Mesothelial cell of epicardium (in vitro differentiated cells): ENCODE data around the gene CCDC138. TPM values are rescaled to one million over a fixed set of nuclear protein-coding genes. Genes with fewer than 3 reads are reported as not detected.

Source experiments
- DNase-seq, 2 experiments: peaks; one replicate each; pipeline ENCODE4 v3.0.0; 2021; ENCODE audit warnings: low spot score in 2 of 2; ENCODE audit not compliant: unreplicated experiment in 2 of 2
- H3K27ac Mint-ChIP-seq: 2 replicates; pipeline ENCODE4 v1.8.0; 2021; ENCODE audit warnings: mixed read lengths
- H3K27me3 Mint-ChIP-seq: 2 replicates; pipeline ENCODE4 v1.8.0; 2021; ENCODE audit warnings: low read depth, mixed read lengths
- H3K36me3 Mint-ChIP-seq: 2 replicates; pipeline ENCODE4 v1.8.0; 2021; ENCODE audit warnings: mixed read lengths
- H3K4me1 Mint-ChIP-seq: 2 replicates; pipeline ENCODE4 v1.8.0; 2021; ENCODE audit warnings: mixed read lengths
- H3K4me3 Mint-ChIP-seq: 2 replicates; pipeline ENCODE4 v1.8.0; 2021; ENCODE audit warnings: mild to moderate bottlenecking, moderate library complexity, mixed read lengths
- H3K9me3 Mint-ChIP-seq: 2 replicates; pipeline ENCODE4 v1.8.0; 2021; ENCODE audit warnings: mixed read lengths
- total RNA-seq: library from RNA; stranded (reverse); gene quantifications from 3 replicates; pipeline ENCODE4 v1.2.1, GENCODE V29; 2021
- TF ChIP-seq, protein P1 (sequence below): fragments of 200-600 bp; sonication (generic); IDR thresholded peaks from one replicate; pipeline ENCODE4 v1.5.0; 2021; ENCODE audit warnings: antibody characterized with exemption; ENCODE audit not compliant: unreplicated experiment

The CCDC138 gene
- total RNA-seq, 1 donor from 2014 or later, result 22.6 TPM

DNA sequence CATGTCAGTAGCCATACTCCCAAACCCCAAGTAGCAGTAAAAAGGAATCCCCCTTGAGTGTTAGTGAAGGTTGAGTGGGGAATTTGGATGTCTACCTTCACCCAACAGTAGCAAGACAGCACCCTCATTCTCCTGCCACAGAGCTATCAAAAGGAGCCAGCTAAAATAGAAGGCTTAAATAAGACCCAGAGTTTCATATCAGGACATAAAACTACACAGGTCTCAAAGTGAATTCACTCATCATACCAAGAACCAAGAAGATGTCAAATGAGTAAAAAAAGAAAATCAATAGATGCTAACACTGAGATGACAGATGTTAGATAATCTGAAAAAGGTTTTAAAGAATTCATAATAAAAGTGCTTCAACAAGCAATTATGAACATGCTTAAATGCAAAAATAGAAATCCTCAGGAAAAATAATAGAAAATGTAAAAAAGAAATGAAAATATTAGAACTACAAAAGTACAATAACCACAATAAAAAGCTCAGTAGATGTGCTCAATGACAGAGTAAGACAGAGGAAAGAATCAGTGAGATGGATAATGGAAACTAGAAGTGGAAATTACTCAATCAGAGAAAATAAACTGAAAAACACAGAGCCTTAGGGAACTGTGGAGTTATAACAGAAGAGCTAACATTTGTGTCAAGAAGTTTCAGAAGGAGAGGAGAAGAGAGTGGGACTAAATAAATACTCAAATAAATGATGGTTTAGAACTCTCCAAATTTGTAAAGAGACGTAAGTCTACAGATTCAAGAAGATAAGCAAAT lies 111.9 kb downstream of the CCDC138 start:
- Mint-ChIP-seq H3K27ac (no peak overlapping the region), H3K9me3 (peaks cover 33% of the 10 kb centered on the region), H3K4me3 (no peak overlapping the region), H3K4me1 (no peaks in the 10 kb centered on the region), H3K36me3 (peaks cover 50% of the 10 kb centered on the region), H3K27me3 (no peaks in the 10 kb centered on the region)
- TF ChIP-seq, protein P1, sequence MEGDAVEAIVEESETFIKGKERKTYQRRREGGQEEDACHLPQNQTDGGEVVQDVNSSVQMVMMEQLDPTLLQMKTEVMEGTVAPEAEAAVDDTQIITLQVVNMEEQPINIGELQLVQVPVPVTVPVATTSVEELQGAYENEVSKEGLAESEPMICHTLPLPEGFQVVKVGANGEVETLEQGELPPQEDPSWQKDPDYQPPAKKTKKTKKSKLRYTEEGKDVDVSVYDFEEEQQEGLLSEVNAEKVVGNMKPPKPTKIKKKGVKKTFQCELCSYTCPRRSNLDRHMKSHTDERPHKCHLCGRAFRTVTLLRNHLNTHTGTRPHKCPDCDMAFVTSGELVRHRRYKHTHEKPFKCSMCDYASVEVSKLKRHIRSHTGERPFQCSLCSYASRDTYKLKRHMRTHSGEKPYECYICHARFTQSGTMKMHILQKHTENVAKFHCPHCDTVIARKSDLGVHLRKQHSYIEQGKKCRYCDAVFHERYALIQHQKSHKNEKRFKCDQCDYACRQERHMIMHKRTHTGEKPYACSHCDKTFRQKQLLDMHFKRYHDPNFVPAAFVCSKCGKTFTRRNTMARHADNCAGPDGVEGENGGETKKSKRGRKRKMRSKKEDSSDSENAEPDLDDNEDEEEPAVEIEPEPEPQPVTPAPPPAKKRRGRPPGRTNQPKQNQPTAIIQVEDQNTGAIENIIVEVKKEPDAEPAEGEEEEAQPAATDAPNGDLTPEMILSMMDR, result no peak
- DNase-seq, result no peak

DNA sequence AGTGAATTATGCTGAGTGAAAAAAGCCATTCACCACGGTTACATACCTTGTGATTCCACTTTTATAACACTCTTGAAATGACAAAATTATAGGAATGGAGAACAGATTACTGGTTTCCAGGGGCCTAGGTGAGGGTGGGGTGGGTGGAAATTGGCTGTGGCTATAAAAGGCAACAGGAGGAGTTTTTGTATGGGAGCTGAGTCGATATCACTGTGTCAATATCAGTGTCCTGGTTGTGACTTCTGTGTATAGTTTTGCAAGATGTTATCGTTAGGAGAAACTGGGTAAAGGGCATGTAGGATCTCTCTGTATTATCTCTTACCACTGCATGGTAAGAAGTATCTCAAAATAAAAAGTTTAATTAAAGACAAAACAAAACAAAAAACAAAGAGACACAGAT lies 118.1 kb downstream of the CCDC138 start:
- TF ChIP-seq, protein P1, result no peak
- H3K27ac Mint-ChIP-seq, result no peak overlapping the region
- H3K4me1 Mint-ChIP-seq, result no peaks in the 10 kb centered on the region
- DNase-seq, result no peak
- peaks cover 18% of the 10 kb centered on the region for H3K36me3 Mint-ChIP-seq
- no peak overlapping the region for H3K4me3 Mint-ChIP-seq
- no peaks in the 10 kb centered on the region for H3K27me3 Mint-ChIP-seq
- peaks cover 25% of the 10 kb centered on the region for H3K9me3 Mint-ChIP-seq

DNA sequence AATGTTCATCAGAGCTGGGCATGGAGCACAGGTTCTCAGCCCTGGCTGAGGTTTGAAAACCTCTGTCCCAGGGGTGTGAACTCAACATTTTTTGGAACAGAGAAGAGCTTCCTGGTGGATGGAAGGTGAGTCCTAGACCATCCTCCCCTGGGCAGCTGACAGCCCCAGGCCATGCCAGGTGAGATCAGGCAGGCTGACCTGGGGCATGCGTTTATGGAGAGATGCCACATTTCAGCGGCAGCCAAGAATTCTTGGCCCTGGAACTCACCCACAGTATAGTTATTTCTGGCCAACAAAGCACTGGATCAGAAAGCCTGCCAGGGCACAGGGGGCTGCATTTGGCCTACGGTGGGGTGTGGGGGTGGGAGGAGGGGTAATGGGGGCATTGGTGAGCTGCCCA lies 118.6 kb downstream of the CCDC138 start:
- TF ChIP-seq, protein P1, result no peak
- Mint-ChIP-seq H3K4me3 (no peak overlapping the region), H3K27ac (no peak overlapping the region), H3K9me3 (peaks cover 21% of the 10 kb centered on the region), H3K27me3 (no peaks in the 10 kb centered on the region), H3K4me1 (no peaks in the 10 kb centered on the region), H3K36me3 (peaks cover 16% of the 10 kb centered on the region)
- no peak for DNase-seq

DNA sequence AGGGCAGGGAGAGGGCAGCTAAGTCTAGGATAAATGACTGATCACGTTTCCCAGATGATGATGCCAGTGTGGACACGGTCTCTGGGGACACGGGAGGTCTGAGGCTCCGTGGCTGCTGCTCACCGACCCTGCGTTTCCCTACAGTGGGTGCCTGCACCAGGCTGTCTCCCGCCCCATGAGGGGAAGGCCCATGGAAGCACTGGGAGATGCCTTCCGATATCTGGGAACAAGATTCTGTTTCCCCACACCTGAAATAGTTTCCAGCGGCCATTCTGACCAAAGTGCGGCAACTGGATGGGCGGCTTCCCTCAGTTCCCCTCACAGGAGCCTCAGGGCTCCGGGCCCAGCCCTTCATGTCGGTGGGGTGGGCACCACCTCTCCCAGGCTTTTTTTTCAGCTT lies 119.3 kb downstream of the CCDC138 start:
- Mint-ChIP-seq H3K36me3 (peaks cover 11% of the 10 kb centered on the region), H3K4me1 (no peaks in the 10 kb centered on the region), H3K27me3 (no peaks in the 10 kb centered on the region), H3K9me3 (peaks cover 17% of the 10 kb centered on the region), H3K27ac (no peak overlapping the region), H3K4me3 (no peak overlapping the region)
- DNase-seq, result no peak
- TF ChIP-seq, protein P1, result no peak

DNA sequence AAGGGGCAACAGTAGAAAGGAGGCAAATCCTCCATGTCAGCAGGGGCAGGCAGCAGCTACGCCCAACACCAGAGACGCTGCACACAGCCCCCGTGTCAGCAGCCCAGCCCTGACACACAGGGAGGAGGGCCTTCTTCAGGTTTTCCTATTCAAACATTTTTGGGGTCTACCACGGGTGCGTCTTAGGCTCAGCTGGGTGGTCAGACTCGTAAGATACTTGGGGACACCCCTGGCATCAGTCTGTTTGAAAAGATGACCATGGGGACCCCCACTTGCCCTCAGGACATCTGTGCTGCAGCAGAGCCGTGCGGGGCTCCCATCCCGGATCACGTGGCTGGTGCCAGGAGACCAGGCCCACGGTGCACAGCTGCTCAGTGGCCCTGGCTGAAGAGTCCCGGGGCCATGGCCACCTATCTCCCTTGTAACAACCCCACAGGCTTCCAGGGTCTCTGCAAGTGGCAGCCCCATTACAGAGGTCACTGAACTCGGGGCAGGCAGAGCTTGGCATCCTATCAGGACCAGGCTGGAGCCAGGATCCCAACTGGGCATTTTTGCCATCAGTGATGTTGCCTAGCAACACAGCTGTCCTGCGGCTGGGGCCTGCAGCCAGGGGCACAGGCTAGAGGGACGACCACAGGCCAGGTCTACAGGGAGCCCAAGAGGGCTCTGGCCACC lies 120.0 kb downstream of the CCDC138 start:
- Mint-ChIP-seq H3K27me3 (no peaks in the 10 kb centered on the region), H3K4me3 (no peak overlapping the region), H3K9me3 (peaks cover 10% of the 10 kb centered on the region), H3K27ac (no peak overlapping the region), H3K36me3 (peaks cover 6% of the 10 kb centered on the region), H3K4me1 (no peaks in the 10 kb centered on the region)
- no peak for DNase-seq
- TF ChIP-seq, protein P1, result no peak
